AG08395 (cell line): Measurements from ENCODE around the gene SLC25A34.

ENCODE experiments used
- DNase-seq: peaks from one replicate; pipeline ENCODE4 v3.0.0; 2012; ENCODE audit warnings: mixed read lengths, low spot score

The SLC25A34 gene

GRCh38 chr1:15733218-15733725 lies 2.8 kb upstream of the SLC25A34 start:
- no peak for DNase-seq

GRCh38 chr1:15733726-15734226 lies 2.3 kb upstream of the SLC25A34 start:
- no peak for DNase-seq

GRCh38 chr1:15734296-15734695 lies 1.8 kb upstream of the SLC25A34 start:
- DNase-seq, result no peak

GRCh38 chr1:15734901-15735300 lies 1.2 kb upstream of the SLC25A34 start:
- DNase-seq, result no peak

GRCh38 chr1:15735304-15736037 lies 587 bp upstream of the SLC25A34 start:
- no peak for DNase-seq

- DNase-seq, result no peak
Measured at GRCh38 chr1:15736892-15737261, 819 bp downstream of the SLC25A34 start.

GRCh38 chr1:15737324-15738319 lies 1.6 kb downstream of the SLC25A34 start:
- DNase-seq, result no peak

GRCh38 chr1:15738416-15739113 lies 2.5 kb downstream of the SLC25A34 start:
- DNase-seq, result no peak

GRCh38 chr1:15739259-15739658 lies 3.2 kb downstream of the SLC25A34 start:
- DNase-seq, result no peak

GRCh38 chr1:15739745-15740144 lies 3.7 kb downstream of the SLC25A34 start:
- DNase-seq, result no peak

- peak; percentile 78 for DNase-seq
Measured at GRCh38 chr1:15740924-15741850, 5.1 kb downstream of the SLC25A34 start.

- DNase-seq, result no peak
Measured at GRCh38 chr1:15742339-15742801, 6.3 kb downstream of the SLC25A34 start, which contains the start of gene TMEM82. Gene TMEM82 (plus strand): TSS chr1:15742499. CDS start chr1:15742560, 61 bp downstream.

GRCh38 chr1:15744122-15744679 lies 8.1 kb downstream of the SLC25A34 start:
- DNase-seq, result no peak

- DNase-seq, result no peak
Measured at GRCh38 chr1:15747378-15747777, 11.3 kb downstream of the SLC25A34 start.

GRCh38 chr1:15748264-15748663 lies 12.2 kb downstream of the SLC25A34 start:
- no peak for DNase-seq

GRCh38 chr1:15748690-15749398 lies 12.8 kb downstream of the SLC25A34 start:
- no peak for DNase-seq

- DNase-seq, result no peak
Measured at GRCh38 chr1:15749399-15750291, 13.6 kb downstream of the SLC25A34 start.

GRCh38 chr1:15750924-15751323 lies 14.9 kb downstream of the SLC25A34 start:
- DNase-seq, result no peak

- no peak for DNase-seq
Measured at GRCh38 chr1:15751717-15752116, 15.7 kb downstream of the SLC25A34 start.
